Thymus (tissue), 11 donors: ENCODE measurements around the gene WRAP73. TPM values are rescaled to one million over a fixed set of nuclear protein-coding genes. Genes with fewer than 3 reads are reported as not detected.

Experiments used
- DNase-seq, 9 donors: peaks; one replicate each; pipeline ENCODE4 v3.0.0-alpha.2; 2013; ENCODE audit warnings: low spot score in 9 of 9, low read depth in 6 of 9, missing footprints in 1 of 9
- H3K27ac ChIP-seq, 2 donors: one replicate each; pipeline ENCODE4 v1.5.1; 2013; ENCODE audit warnings: control low read depth in 1 of 2, low read depth in 1 of 2, low read length in 1 of 2, mild to moderate bottlenecking in 1 of 2, moderate library complexity in 1 of 2
- H3K27me3 ChIP-seq, 2 donors: one replicate each; pipeline ENCODE4 v1.5.1; 2013; ENCODE audit warnings: low read length in 1 of 2; ENCODE audit not compliant: control insufficient read depth in 2 of 2, insufficient read depth in 1 of 2
- H3K36me3 ChIP-seq, 2 donors: one replicate each; pipeline ENCODE4 v1.5.1; 2013; ENCODE audit warnings: low read length in 1 of 2, mild to moderate bottlenecking in 1 of 2, moderate library complexity in 1 of 2; ENCODE audit not compliant: control insufficient read depth in 2 of 2, insufficient read depth in 2 of 2
- H3K4me1 ChIP-seq, 2 donors: one replicate each; pipeline ENCODE4 v1.5.1; 2013; ENCODE audit warnings: low read length in 2 of 2; ENCODE audit not compliant: control insufficient read depth in 2 of 2, insufficient read depth in 2 of 2
- H3K4me3 ChIP-seq, 2 donors: one replicate each; pipeline ENCODE4 v1.5.1; 2013; ENCODE audit warnings: low read length in 2 of 2, control low read depth in 1 of 2, mild to moderate bottlenecking in 1 of 2
- H3K9me3 ChIP-seq, 2 donors: one replicate each; pipeline ENCODE4 v1.5.1; 2013; ENCODE audit warnings: low read length in 1 of 2, mild to moderate bottlenecking in 1 of 2; ENCODE audit not compliant: control insufficient read depth in 2 of 2, insufficient read depth in 1 of 2
- WGBS: extraction: QIAGEN DNeasy Blood & Tissue Kit; methylation state at CpG from one replicate; pipeline ENCODE4 v1.1.7; 2013; 5-methylcytosine and 5-hydroxymethylcytosine counted together
- polyA plus RNA-seq: library from polyadenylated mRNA; stranded (reverse); fragments of 200-250 nt; gene quantifications from one replicate; pipeline ENCODE4 v1.2.3, GENCODE V29; 2013
- total RNA-seq: library from RNA; stranded (reverse); fragments of 120-200 nt; gene quantifications from one replicate; pipeline ENCODE4 v1.2.4, GENCODE V29; 2013
- donor health status: healthy.

Gene WRAP73
- total and polyA plus RNA-seq, 2 donors, result 19.7 to 25.9 TPM

GRCh38 chr1:3678361-3679097, 28.6 kb upstream of the WRAP73 start:
- Histone ChIP-seq H3K9me3 (no peaks in the 10 kb centered on the region), H3K27me3 (peaks cover 0 to 3% of the 10 kb centered on the region in 2 donors), H3K4me3 (no peak overlapping the region), H3K27ac (no peak overlapping the region), H3K4me1 (peaks cover 0 to 28% of the 10 kb centered on the region in 2 donors), H3K36me3 (no peaks in the 10 kb centered on the region)
- DNase-seq, result no peak
- 60% methylated on average over 21 of the region's 21 CpGs for WGBS

- 26% methylated on average over 5 of the region's 5 CpGs for WGBS
- H3K36me3 ChIP-seq, result no peaks in the 10 kb centered on the region
- no peak overlapping the region for H3K4me3 ChIP-seq
- no peaks in the 10 kb centered on the region for H3K9me3 ChIP-seq
- no peak for DNase-seq
- H3K27me3 ChIP-seq, result no peaks in the 10 kb centered on the region
- H3K4me1 ChIP-seq, result peaks cover 0 to 31% of the 10 kb centered on the region in 2 donors
- H3K27ac ChIP-seq, result no peak overlapping the region
Measured at GRCh38 chr1:3677484-3677883, 27.6 kb upstream of the WRAP73 start.

GRCh38 chr1:3676581-3677470, 26.9 kb upstream of the WRAP73 start:
- peak in 1 of 9 donors; percentile 21 for DNase-seq
- WGBS, result 58% methylated on average over 22 of the region's 22 CpGs
- no peaks in the 10 kb centered on the region for H3K9me3 ChIP-seq
- peaks cover 0 to 31% of the 10 kb centered on the region in 2 donors for H3K4me1 ChIP-seq
- H3K4me3 ChIP-seq, result no peak overlapping the region
- no peak overlapping the region for H3K27ac ChIP-seq
- H3K27me3 ChIP-seq, result no peaks in the 10 kb centered on the region
- H3K36me3 ChIP-seq, result no peaks in the 10 kb centered on the region

GRCh38 chr1:3675436-3675835, 25.5 kb upstream of the WRAP73 start:
- no peaks in the 10 kb centered on the region for H3K9me3 ChIP-seq
- no peak overlapping the region for H3K4me3 ChIP-seq
- peaks cover 0 to 31% of the 10 kb centered on the region in 2 donors for H3K4me1 ChIP-seq
- DNase-seq, result no peak
- no peak overlapping the region for H3K27ac ChIP-seq
- no peaks in the 10 kb centered on the region for H3K36me3 ChIP-seq
- WGBS, result 90% methylated on average over 11 of the region's 11 CpGs
- H3K27me3 ChIP-seq, result peaks cover 0 to 2% of the 10 kb centered on the region in 2 donors

GRCh38 chr1:3674100-3675094, 24.5 kb upstream of the WRAP73 start:
- no peak for DNase-seq
- no peaks in the 10 kb centered on the region for H3K36me3 ChIP-seq
- H3K27me3 ChIP-seq, result peaks cover 0 to 8% of the 10 kb centered on the region in 2 donors
- H3K27ac ChIP-seq, result peak overlapping the region; percentile 25 to 43
- 92% methylated on average over 30 of the region's 30 CpGs for WGBS
- no peak overlapping the region for H3K4me3 ChIP-seq
- no peaks in the 10 kb centered on the region for H3K9me3 ChIP-seq
- peaks cover 0 to 31% of the 10 kb centered on the region in 2 donors for H3K4me1 ChIP-seq

- Histone ChIP-seq H3K27ac (peak overlapping the region in 1 of 2 donors; percentile 43), H3K27me3 (peaks cover 0 to 16% of the 10 kb centered on the region in 2 donors), H3K4me1 (peaks cover 0 to 30% of the 10 kb centered on the region in 2 donors), H3K36me3 (no peaks in the 10 kb centered on the region), H3K9me3 (no peaks in the 10 kb centered on the region), H3K4me3 (no peak overlapping the region)
- 94% methylated on average over 25 of the region's 25 CpGs for whole genome bisulfite sequencing
- no peak for DNase-seq
Measured at GRCh38 chr1:3673381-3674099, 23.6 kb upstream of the WRAP73 start.

- no peaks in the 10 kb centered on the region for H3K36me3 ChIP-seq
- no peak for DNase-seq
- H3K4me1 ChIP-seq, result peaks cover 0 to 27% of the 10 kb centered on the region in 2 donors
- no peak overlapping the region for H3K27ac ChIP-seq
- peaks cover 0 to 20% of the 10 kb centered on the region in 2 donors for H3K27me3 ChIP-seq
- H3K9me3 ChIP-seq, result no peaks in the 10 kb centered on the region
- whole genome bisulfite sequencing, result 95% methylated on average over 17 of the region's 17 CpGs
- H3K4me3 ChIP-seq, result no peak overlapping the region
Measured at GRCh38 chr1:3672971-3673361, 23.1 kb upstream of the WRAP73 start.
